HG03521 (cell line): Measurements from ENCODE around the gene CENATAC.
"Not testable (repeated sequence)": the region's sequence is repeated elsewhere in the genome, so short reads cannot be mapped to it uniquely, and the experiment has no call there.

Experiments used
- ATAC-seq: cut with Tn5 transposase; IDR thresholded peaks from one replicate; pipeline ENCODE4 v1.9.1; 2021; ENCODE audit warnings: mild to moderate bottlenecking, moderate library complexity; ENCODE audit not compliant: unreplicated experiment

The CENATAC gene

GRCh38 chr11:119025978-119026766 is 28.2 kb downstream of the CENATAC start:
- ATAC-seq, result no peak

DNA sequence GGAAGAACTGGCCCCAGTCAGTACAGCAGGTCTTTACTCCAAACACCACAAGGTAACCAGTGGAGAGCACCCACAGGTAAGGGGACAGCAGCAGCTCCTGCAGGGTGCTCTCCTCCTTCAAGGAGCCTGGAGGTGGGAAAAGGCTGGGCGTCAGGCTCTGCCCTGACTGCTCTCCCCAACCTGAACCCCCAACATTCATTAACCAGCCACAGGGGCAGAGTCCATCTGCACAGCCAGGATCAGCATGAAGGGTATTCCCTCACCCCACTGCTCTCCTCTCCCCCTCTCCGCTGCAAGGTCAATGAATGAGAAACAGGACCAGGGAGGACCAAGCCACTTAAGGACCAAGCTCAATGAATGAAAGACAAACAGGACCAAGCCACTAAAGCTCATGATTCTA is 29.0 kb downstream of the CENATAC start:
- ATAC-seq, result no peak

DNA sequence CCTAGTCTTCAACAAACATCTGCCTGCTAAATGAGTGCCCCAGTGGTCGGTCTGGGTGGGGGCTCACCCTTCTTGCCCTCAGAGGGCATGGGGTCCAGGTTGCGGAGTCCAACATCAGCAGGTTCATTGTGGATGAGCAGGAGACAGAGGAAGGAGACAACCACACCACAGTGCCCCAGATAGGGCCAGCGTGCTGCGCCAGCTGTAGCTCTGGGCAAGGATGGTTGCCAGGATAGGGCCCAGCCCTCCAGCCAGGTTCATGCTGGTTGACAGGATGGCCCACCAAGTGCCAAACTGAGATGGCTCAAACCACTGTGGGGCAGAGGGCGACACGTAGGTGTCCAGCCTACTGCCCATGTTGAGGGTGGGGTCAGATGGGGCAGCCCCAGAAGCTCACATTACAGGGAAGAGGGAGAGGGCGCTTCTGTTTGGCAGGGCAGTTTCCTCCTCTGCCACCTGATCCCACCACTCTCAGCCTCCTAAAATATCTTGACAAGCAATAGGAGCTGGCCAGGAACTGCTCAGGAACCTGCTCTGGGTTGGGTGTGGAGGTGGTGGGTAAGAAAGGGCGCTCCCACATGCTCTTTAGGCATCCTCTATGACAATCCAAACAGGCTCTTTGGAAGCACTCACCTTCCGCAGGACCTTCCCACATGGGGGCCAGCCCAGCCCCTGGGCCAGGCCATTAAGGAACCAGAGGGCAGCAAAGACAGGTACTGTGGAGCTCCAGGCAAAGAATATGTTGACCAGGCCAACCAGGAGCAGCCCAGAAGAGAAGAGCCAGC is 29.8 kb downstream of the CENATAC start:
- ATAC-seq, result no peak

- no peak for ATAC-seq
Observed at GRCh38 chr11:119028346-119029068, 30.6 kb downstream of the CENATAC start.

GRCh38 chr11:119029069-119029339 is 31.1 kb downstream of the CENATAC start:
- no peak for ATAC-seq

- ATAC-seq, result peak; percentile 23
Observed at GRCh38 chr11:119029340-119030028, 31.5 kb downstream of the CENATAC start.

GRCh38 chr11:119030029-119030328 is 32.0 kb downstream of the CENATAC start:
- ATAC-seq, result peak; percentile 8

DNA sequence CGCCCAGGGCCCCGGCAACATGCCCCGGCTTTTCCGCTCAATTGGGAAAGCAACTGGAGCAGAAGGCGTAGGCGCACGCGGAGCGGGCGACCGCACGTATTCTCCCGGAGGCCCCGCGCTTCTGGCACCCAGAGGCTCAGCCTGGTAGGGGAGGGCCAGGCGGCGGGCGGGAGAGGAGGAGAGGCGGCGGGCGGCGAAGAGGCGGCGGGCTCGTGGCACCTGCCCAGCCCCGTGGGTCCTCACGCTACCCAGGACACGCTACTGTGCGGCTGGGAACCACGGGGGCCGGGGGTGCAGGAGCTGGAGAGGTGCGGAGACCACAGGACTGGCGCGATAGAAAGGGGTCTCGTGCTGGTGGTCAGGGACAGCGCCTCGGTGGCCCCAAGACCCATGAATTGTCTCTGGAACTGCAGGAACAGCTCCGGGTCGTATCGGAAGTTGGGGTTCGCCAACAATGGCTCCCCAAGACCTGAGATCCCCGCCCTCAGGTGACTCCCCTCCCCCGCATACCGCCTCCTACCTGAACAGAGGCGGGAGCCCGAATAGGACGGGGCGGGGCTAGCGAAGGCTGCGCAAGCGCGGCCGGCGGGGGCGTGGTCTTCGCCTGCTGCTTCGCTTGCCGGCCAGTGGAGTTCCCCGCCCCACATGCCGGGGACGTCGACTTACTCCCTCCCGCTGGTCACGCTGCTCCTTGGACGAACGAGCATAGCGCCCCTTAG is 32.5 kb downstream of the CENATAC start, which contains the start of gene SLC37A4:
Gene SLC37A4, minus strand, starts transcription at position 549 of the 719 bp plus-strand sequence.
- ATAC-seq, result peak; percentile 88

- ATAC-seq, result no peak
Observed at GRCh38 chr11:119031912-119032280, 34.0 kb downstream of the CENATAC start.

DNA sequence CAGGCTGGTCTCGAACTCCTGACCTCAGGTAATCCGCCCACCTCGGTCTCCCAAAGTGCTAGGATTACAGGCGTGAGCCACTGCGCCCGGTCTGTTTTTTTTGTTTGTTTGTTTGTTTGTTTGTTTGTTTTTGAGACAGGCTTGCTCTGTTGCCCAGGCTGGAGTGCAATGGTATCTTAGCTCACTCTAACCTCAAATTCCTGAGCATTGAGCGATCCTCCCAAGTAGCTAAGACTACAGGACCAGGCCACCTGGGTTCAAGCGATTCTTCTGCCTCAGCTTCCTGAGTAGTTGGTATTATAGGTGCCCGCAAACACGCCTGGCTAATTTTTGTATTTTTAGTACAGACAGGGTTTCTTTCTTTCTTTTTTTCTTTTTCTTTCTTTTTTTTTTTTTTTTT is 35.5 kb downstream of the CENATAC start:
- ATAC-seq, result not testable (repeated sequence)

DNA sequence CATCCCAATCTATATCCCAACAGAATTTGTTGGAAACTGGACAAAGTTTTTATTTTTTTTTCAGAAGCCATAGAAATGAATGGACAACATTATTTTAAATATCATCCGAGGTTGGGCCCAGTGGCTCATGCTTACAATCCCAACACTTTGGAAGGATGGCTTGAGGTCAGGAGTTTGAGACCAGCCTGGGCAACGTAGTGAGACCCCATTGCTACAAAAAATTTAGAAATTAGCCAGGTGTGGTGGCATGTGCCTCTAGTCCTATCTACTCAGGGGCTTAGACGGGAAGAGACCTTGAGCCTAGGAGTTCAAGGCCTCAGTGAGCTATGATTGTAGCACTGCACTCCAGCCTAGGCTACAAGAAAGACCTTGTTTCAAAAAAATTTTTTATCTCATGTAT is 36.9 kb downstream of the CENATAC start:
- ATAC-seq, result no peak

DNA sequence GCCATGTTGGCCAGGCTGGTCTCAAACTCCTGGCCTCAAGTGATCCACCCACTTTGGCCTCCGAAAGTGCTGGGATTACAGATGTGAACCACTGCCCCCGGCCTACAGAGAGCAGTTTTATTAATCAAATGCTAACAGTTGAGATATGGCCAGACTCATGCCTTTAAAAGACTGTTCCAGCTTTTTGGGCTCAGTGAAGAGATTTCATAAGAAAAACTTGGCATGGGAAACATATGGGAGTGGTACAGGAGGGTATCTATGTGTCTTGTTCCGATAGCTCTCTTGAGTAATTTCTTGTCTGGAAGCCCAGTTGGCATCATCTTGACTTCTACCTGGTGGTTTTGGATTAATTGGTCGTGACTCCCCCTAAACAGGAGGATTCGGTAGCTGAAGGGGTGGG is 40.9 kb downstream of the CENATAC start:
- ATAC-seq, result no peak

DNA sequence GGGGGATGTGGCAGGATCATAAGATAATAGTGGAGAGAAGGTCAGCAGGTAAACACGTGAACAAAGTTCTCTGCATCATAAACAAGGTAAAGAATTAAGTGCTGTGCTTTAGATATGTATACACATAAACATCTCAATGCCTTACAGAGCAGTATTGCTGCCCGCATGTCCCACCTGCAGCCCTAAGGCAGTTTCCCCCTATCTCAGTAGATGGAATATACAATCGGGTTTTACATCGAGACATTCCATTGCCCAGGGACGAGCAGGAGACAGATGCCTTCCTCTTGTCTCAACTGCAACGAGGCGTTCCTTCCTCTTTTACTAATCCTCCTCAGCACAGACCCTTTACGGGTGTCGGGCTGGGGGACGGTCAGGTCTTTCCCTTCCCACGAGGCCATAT is 41.5 kb downstream of the CENATAC start:
- ATAC-seq, result not testable (repeated sequence)

DNA sequence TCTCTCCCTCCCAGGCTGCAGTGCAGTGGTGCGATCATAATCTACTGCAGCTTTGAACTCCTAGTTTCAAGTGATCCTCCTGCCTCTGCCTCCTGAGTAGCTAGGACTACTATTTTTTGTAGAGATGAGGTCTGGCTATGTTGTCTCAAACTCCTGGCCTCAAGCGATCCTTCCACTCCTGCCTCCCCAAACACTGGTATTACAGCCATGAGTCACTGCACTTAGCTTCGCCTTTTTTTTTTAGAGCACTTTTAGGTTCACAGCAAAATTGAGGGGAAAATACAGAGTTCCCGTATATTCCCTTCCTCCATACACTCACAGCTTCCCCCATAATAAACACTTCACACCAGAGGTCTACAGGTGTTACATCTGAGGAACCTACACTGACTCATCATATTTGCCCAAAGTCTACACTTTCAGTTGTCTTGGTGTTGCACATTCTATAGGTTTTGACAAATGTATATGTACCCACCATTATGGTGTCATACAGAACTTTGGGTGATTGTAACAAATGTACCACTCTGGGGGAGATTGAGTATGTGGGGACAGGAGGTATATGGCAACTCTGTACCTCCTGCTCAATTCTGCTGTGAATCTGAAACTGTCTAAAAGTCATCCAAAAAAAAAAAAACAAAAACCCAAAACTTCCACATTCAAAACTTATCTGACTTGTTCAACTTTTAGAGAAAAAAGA is 44.0 kb downstream of the CENATAC start:
- no peak for ATAC-seq

DNA sequence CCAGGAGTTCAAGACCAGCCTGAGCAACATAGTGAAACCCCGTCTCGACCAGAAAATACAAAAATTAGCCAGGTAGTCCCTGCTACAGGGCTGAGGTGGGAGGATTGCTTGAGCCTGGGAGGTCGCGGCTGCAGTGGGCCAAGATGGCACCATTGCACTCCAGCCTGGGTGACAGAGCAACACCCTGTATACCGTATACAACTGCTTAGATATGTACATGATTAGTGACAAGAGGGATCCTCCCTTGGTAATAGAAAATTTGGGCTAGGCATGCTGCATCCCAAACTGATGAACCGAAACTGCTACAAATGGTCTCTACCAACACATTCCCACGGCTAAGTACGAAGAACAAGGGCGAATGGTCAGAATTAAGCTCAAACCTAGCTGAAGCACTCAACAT is 45.0 kb downstream of the CENATAC start:
- no peak for ATAC-seq

GRCh38 chr11:119044708-119045107 is 46.8 kb downstream of the CENATAC start:
- no peak for ATAC-seq

- no peak for ATAC-seq
Observed at GRCh38 chr11:119046489-119046888, 48.6 kb downstream of the CENATAC start.

GRCh38 chr11:119047205-119047604 is 49.3 kb downstream of the CENATAC start:
- no peak for ATAC-seq

DNA sequence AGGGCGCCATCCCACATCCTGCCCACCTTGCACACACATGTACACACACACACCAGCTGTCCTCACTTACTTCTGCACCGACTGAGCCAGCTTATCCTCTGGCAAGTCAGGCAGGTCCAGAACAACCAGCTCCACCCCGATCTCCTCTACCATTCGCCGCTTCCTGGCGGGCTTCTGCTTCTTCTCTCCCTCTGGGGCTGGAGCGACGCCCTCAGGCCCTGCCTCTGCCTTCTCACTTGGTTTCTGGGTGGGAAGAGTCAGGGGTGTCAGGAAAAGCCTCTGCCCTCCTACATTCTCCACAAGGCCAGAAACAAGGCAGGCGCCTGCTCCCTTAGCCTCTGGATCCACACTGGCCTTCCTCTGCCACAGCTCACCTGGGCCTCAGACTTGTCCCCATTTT is 50.7 kb downstream of the CENATAC start:
- no peak for ATAC-seq

DNA sequence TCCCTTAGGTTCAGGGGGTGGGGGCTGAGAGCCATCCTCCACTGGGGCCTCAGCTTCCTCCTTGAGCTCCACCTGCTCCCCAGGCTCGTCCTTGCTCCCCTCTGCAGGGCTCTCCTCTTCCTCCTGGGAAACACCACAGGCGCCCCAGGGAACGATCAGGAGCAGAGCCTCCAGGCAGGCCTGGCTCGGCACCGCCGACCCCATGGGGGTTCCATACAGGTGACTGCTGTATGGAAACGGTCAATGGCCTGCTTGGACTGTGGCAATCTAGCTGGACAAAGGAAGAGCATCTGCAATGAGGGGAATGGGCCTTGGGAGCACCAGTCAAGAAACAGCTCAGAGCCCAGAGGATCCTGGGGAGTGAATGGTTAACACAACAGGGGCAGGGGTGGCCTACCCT is 51.1 kb downstream of the CENATAC start:
- ATAC-seq, result no peak
